Measurements from ENCODE around the gene NOTCH1.

The NOTCH1 gene

DNA sequence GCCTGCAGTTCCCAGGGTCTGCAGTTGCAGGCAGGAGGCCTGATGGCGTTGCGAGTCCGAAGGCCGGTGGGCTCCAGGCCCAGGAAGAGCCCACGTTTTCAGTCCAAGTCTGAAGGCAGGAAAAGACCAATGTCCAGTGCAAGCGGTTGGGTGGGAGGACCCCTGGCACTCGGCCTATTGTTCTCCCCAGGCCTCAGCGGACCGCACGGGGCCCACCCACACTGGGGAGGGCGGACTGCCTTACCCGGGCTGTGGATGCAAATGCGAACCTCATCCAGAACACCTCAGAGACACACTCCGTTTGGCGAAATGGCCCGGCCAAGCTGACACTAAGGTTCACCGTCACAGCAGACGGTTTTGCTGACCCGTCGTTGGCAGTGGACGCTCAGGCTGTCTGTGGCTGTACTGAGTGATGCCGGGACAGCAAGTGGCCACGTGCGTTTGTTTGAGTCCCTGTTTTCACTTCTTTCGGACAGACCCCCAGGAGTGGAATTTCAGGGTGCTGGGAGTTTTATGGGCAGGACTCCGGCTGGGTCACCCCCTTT lies 52.8 kb downstream of the NOTCH1 start:
- DNase-seq = no peak
- TF ChIP-seq GATA1 (IDR thresholded peaks at IDR 0.05; ENCODE audit: low read depth, low read length) (no peak), POLR2A (IDR thresholded peaks at IDR 0.05; ENCODE audit: low read length) (no peak)

DNA sequence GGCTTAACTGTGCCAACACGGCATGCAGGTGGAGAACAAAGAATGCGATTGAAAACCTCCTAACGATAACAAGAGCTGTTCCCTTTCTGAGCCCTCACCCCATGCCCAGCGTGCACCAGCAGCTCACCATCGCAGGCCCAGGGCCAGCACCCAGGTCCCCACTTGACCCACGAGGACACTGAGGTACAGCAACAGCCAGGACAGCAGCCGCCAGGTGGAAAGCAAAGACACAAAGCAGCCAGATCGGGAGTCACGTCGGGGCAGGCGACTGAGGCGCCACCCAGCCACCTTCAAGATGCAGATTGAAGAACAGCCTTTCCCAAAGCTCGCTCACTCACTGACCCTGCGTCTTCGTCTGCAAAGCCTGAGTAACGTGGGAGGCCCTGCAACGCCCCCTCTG lies 56.1 kb downstream of the NOTCH1 start:
- DNase-seq = no peak
- TF ChIP-seq GATA1 (IDR thresholded peaks at IDR 0.05; ENCODE audit: low read depth, low read length) = no peak
- no peak for TF ChIP-seq POLR2A (IDR thresholded peaks at IDR 0.05; ENCODE audit: low read length)

DNA sequence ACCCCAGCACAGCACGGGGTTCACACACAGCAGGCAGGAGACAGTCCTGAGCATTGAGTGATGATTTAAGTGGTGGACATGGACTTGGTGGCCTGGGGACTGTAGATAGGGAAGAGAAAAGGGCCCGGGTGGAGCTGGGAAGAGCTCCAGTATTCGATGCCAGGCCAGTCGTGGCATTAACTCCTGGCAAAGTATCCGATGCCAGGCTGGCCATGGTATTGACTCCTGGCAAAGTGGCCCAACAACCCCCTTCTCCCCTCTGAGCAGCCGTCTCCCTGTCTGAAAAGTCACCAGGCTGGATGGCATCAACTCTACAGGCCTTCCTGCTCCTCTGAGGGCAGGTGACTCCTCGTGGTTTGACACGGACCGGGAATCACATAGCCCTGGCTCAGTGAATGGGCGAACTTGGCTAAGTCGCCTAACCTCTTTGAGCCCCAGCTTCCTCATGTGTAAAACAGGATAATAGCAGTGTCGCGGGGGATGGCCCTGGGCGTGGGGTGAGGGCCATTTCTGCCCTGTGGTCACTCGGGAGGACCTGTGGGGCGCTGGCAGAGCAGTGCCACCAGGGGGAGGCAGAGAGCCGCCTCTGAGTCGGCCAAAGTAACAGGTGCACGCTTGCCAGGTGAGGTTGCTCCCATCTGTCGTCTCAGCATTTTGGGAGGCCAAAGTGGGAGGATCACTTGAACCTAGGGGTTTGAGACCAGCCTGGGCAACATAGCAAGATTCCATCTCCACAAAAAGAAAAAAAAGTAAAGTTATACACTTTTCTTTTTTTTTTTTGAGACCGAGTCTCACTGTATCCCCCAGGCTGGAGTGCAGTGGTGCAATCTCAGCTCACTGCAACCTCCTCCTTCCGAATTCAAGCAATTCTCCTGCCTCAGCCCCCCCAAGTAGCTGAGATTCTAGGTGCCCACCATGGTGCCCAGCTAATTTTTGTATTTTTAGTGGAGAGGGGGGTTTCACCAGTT lies 57.3 kb downstream of the NOTCH1 start:
- TF ChIP-seq GATA1 (IDR thresholded peaks at IDR 0.05; ENCODE audit: low read depth, low read length) = no peak
- TF ChIP-seq POLR2A (IDR thresholded peaks at IDR 0.05; ENCODE audit: low read length) = no peak
- peak; percentile 39 to 75 for DNase-seq

DNA sequence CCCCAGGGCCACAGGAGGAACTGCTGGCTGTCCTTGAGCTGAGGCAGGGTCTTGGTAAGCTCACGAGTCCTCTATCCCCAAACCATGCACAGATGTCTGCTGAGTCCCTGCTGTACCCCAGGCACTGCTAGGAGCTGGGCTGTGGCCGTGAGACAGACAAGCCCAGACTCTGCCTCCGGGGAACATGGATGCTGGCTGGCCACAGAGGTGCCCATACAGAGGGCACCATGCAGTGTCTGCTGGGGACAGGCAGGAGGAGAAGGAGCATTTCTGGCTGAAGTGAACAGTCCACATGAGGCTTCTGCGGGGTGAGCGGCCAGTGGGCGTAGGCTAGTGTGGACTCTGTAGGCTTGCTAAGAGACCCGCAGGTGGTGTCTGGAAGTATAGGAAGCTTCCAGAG lies 58.2 kb downstream of the NOTCH1 start:
- DNase-seq = no peak
- TF ChIP-seq POLR2A (IDR thresholded peaks at IDR 0.05; ENCODE audit: low read length) (no peak), GATA1 (IDR thresholded peaks at IDR 0.05; ENCODE audit: low read depth, low read length) (no peak)

DNA sequence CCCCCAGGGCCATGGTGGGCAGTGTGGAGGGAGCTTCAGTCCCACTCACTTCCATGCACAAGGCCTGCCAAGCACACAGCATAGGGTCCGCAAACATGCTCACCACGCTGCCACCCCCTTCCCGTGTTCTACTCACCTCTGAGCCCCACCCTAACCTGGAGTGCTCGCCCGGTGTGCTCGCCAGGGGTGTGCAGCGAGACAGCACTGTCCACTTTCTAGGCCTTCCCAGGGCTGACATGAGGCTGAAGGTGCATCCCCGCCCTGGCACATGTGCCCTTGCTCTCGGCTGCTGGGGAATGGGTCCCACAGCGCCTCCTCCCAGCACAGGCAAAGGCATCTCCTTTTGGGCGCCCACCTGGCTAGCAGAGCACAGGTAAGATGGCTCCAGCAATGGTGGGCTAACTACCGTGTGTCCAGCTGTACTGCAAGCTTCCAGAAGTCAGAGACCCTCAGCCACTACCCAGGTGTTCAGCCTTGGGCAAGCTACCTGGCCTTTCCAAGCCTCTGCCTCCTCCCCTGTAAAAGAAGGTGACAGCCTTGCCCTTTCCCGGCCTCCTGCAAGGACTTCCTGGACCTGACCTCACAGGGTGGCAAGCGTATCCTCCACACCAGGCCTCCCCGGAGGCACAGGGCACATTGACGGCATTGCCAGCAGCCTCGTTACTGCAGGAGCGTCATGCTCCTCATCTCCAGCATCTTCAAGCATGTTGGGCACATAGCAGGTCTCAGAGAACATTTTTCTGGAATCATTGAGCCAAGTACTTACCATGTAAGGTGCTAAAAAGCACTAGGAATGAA lies 58.8 kb downstream of the NOTCH1 start:
- no peak for DNase-seq
- TF ChIP-seq POLR2A (IDR thresholded peaks at IDR 0.05; ENCODE audit: low read length) (no peak), GATA1 (IDR thresholded peaks at IDR 0.05; ENCODE audit: low read depth, low read length) (no peak)

DNA sequence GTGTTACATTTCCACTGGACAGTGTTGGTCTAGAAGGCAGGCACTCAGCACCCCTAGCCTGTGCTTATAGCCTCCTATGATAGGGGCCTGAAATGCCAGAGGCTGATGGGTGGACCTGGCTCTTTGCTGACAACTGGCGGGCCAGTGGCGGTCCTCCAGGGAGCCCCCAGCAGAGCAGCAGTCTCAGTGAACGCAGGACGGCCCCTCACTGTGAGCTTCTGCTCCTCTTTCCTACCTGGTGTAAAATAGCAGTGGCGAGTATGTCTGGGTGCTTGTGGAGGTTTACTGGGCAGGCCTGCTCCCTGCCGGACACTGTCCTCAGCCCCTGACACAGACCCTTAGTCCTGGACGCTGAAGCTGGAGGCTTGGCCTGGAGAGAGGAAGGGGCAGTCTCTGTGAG lies 59.7 kb downstream of the NOTCH1 start:
- TF ChIP-seq POLR2A (IDR thresholded peaks at IDR 0.05; ENCODE audit: low read length) (no peak), GATA1 (IDR thresholded peaks at IDR 0.05; ENCODE audit: low read depth, low read length) (no peak)

DNA sequence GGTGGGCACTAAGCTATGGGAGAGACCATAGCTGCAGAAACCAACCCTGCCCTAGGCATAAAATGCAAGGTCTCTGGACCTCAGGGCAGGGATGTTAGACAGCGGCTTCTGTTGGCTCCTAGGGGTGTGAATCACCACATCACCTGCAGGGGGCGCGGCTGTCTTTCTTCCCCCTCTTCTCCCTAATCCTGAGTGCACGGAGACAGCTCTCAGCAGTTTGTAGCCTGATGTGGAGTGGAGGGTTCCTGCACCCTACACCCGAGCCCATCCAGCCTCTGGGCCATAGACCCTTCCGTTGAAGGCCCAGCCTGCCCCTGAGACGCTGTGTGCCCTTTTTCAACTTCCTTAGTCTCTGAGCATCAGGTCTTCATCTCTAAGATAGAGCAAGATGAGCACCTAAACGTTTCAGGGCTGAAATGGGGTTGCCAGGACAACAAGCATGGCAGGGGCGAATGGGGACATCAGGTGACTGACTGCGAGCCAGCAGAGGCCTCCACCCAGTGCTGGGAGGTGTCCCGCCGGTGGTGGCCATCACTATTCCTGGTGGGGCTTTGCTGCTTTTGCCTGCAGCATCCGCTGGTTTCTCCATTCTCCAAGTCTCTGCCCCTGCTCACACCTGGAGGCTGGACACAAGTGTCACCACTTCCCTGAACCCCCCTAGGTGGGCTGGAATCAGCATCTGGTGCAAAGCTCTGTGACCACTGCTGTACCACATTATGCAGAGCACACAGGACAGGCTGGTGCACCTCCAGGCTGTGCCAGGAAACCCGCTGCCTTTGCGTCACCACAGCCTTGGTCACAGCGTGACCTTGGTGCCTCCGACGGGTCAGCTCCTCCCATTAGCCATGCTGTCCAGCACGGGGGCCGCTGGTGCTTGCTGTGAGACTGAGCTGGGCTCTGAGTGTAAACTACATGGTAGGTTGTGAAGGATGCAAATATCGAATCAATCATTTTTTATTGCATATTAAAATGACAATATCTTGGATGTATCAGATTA lies 60.5 kb downstream of the NOTCH1 start:
- no peak for TF ChIP-seq GATA1 (IDR thresholded peaks at IDR 0.05; ENCODE audit: low read depth, low read length)
- no peak for TF ChIP-seq POLR2A (IDR thresholded peaks at IDR 0.05; ENCODE audit: low read length)

More for the DNA sequence above, 59.7 kb downstream of the NOTCH1 start:
- no peak for DNase-seq

DNA sequence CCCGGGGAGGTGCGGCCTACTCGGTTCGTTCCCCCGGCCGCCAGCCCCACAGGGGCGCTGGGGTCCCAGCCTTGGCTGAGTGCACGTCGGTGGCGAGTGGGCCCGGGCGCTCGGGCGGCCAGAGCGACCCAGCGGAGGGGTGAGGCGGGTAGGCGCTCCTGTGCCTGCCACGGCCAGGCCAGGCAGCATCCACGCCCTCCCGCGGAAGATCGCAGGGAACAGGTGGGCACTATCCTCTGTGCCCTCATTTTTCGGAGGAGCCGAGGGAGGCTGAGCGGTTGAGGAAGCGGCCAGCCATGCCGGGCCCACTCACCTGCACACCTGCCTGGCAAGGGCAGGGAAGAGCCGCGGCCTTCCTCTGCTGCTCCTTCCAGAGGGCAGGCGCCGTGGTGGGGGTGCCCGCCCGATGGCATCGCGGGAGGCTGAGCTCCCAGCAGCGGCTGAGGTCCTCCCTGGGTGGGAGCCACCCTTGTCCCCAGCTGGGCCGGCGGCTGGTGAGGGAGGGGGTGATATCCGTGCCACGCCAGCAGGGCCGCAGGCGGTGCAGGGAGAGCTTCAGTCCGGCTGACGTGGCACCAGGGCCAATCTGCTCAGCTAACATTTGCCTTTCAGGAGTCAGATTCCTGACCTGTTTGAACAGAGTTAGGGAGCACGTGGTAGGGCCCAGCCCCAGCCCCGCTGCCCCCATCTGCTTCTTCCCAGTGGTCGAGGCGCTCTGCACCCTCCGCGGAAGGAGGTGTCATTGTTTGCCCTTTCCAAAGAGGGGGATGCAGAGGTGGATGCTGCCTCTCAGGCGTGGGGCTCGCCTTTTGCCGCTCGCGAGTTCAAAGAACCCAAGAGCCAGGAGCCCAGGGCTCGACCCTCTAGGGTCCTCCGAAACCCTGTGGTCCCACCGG lies 61.4 kb downstream of the NOTCH1 start:
- no peak for TF ChIP-seq GATA1 (IDR thresholded peaks at IDR 0.05; ENCODE audit: low read depth, low read length)
- no peak for TF ChIP-seq POLR2A (IDR thresholded peaks at IDR 0.05; ENCODE audit: low read length)
- DNase-seq = peak in 1 of 2 experiments; percentile 40

More for the DNA sequence above, 60.5 kb downstream of the NOTCH1 start:
- DNase-seq = peak; percentile 80 to 89

DNA sequence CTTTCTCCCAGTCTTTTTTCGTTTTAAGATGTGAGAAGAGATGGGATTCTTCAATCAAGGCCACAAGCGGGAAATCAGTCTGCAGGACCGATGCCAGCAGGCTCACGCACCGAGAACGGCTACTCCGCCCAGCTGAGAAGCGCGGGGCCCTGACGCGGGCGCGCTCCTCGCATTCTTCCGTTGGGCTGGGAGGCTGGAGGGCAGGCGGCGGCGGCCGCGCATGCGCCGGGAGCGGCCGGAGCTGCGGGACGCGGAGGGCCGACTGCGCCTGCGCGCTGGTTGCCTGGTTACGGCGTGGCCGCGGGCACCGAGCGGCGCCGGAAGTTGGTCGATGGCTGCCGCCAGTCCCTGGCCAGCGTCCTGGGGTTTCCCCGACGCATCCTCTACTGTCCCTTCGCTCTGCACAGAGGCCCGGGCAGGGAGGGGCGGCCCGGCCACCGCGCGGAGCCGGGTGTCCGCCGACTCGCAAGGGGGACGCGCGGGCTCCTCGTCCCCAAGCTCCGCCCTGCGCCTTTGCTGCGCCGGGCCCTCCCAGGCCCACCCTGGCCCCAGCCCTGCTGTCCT lies 62.2 kb downstream of the NOTCH1 start:
- TF ChIP-seq POLR2A (IDR thresholded peaks at IDR 0.05; ENCODE audit: low read length) = peak; percentile 74
- no peak for TF ChIP-seq GATA1 (IDR thresholded peaks at IDR 0.05; ENCODE audit: low read depth, low read length)
- peak; percentile 93 to 97 for DNase-seq

DNA sequence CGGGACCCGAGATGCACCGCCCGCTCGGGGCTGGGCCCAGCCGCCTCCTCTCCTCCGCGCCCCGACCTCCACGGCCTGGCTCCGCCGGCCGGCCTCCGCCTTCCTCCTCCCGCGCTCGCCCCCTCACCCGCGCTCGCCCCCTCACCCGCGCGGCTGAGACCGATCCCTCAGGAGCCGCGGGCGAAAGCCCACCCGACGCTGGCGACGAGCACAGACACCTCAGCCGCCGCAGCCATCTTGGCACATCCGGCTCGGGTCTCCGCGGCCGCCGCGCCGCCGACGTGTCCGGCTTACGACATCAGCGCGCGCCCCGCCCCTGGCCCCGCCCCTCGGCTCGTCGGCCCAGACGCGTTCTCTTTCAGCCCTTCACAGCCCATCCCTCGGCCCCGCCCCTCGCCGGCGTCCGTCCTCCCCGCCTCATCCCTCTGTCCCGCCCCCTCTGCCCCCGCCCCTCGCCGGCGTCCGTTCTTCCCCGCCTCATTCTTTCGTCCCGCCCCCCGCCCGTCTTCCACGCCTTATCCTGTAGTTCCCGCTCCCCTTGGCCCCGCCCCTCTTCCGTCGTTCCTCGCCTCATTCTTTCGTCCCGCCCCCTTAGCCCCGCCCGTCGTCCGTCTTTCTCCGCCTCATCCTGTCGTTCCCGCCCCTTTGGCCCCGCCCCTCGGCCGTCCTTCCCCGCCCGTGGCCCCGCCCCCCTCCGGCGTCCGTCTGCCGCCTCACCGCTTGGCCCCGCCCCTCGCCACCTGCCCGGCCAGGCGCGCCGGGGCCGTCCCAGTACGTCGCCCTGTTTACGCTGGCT lies 62.9 kb downstream of the NOTCH1 start, which contains the start of gene SEC16A:
Gene SEC16A (minus strand): TSS at position 248 of the 796 bp plus-strand sequence. CDS start 5,425 bp downstream, outside the sequence.
- peak; percentile 99 to 100 for DNase-seq

More for the DNA sequence above, 62.9 kb downstream of the NOTCH1 start, which contains the start of gene SEC16A:
- TF ChIP-seq POLR2A (IDR thresholded peaks at IDR 0.05; ENCODE audit: low read length) (no peak), GATA1 (IDR thresholded peaks at IDR 0.05; ENCODE audit: low read depth, low read length) (no peak)

Data from erythroblast (primary cell).